OCI-LY7 (cell line): Measurements from ENCODE around the gene STK35. TPM values are rescaled to one million over a fixed set of nuclear protein-coding genes. Genes with fewer than 3 reads are reported as not detected.

Experiments
- BruUV-seq: library from RNA; stranded (reverse); fragments of 400-500 nt; replicated peaks from 2 replicates; lab custom pipeline; 2021; lab: Mats Ljungman, UMichigan
- CTCF ChIA-PET: fragments of 300-600 bp; sonication (Branson Sonifier 250); formaldehyde crosslinking; loops from one replicate; lab custom pipeline; 2022; ENCODE audit warnings: antibody characterized with exemption; ENCODE audit not compliant: unreplicated experiment; lab: Charles Lee
- POLR2A ChIA-PET: fragments of 300-600 bp; sonication (Branson Sonifier 250); formaldehyde crosslinking; loops from one replicate; lab custom pipeline; 2022; ENCODE audit warnings: antibody characterized with exemption; lab: Charles Lee
- DNase-seq: peaks from one replicate; pipeline ENCODE4 v3.0.0-alpha.2; 2015; ENCODE audit warnings: low spot score
- H2AFZ ChIP-seq: fragments of 200-600 bp; sonication (generic), shearing (Covaris generic); 2 replicates; pipeline ENCODE4 v1.6.1; 2014; ENCODE audit warnings: mild to moderate bottlenecking, antibody characterized with exemption, low read length, moderate library complexity
- H3K27ac ChIP-seq: fragments of 200-600 bp; sonication (generic); 2 replicates; pipeline ENCODE4 v1.5.1; 2014; ENCODE audit warnings: mixed run types, low read depth, mild to moderate bottlenecking, moderate library complexity, low read length, inconsistent platforms; ENCODE audit not compliant: poor library complexity, severe bottlenecking
- H3K36me3 ChIP-seq: fragments of 200-600 bp; sonication (generic); 2 replicates; pipeline ENCODE4 v1.6.1; 2014; ENCODE audit warnings: mild to moderate bottlenecking, antibody characterized with exemption, low read length, moderate library complexity, mixed read lengths; ENCODE audit not compliant: insufficient read depth
- H3K4me1 ChIP-seq: fragments of 200-600 bp; sonication (generic); 2 replicates; pipeline ENCODE4 v1.5.1; 2014; ENCODE audit warnings: mild to moderate bottlenecking, low read length; ENCODE audit not compliant: insufficient read depth, poor library complexity, severe bottlenecking
- H3K4me2 ChIP-seq: fragments of 200-600 bp; sonication (generic); 2 replicates; pipeline ENCODE4 v1.6.1; 2014; ENCODE audit warnings: mild to moderate bottlenecking, low read length
- H3K4me3 ChIP-seq: fragments of 200-600 bp; sonication (generic); 2 replicates; pipeline ENCODE4 v1.5.1; 2014; ENCODE audit warnings: mild to moderate bottlenecking, low read depth, low read length; ENCODE audit not compliant: poor library complexity, severe bottlenecking
- H3K79me2 ChIP-seq: fragments of 200-600 bp; sonication (generic); 2 replicates; pipeline ENCODE4 v1.6.1; 2016; ENCODE audit warnings: low read depth, mild to moderate bottlenecking, low read length, moderate library complexity, mixed read lengths; ENCODE audit not compliant: insufficient read depth
- H3K9me2 ChIP-seq: fragments of 200-600 bp; sonication (generic); 2 replicates; pipeline ENCODE4 v1.6.1; 2016; ENCODE audit warnings: mild to moderate bottlenecking, low read length, mixed read lengths; ENCODE audit not compliant: insufficient read depth
- H3K9me3 ChIP-seq: fragments of 200-600 bp; sonication (generic); 2 replicates; pipeline ENCODE4 v1.6.1; 2014; ENCODE audit warnings: mild to moderate bottlenecking, mixed run types, low read length, mixed read lengths
- H4K20me1 ChIP-seq: fragments of 200-600 bp; sonication (generic); 2 replicates; pipeline ENCODE4 v1.6.1; 2014; ENCODE audit warnings: mild to moderate bottlenecking, antibody characterized with exemption, low read length, moderate library complexity, mixed read lengths; ENCODE audit not compliant: insufficient read depth
- CTCF ChIP-seq: fragments of 200-600 bp; sonication (generic); conservative IDR thresholded peaks from 2 replicates; pipeline ENCODE4 v1.5.1; 2014; ENCODE audit warnings: mild to moderate bottlenecking, antibody characterized with exemption, low read length, moderate library complexity, mixed read lengths
- EZH2phosphoT487 ChIP-seq: fragments of 200-600 bp; sonication (generic); IDR thresholded peaks from 2 replicates; pipeline ENCODE4 v1.6.1; 2018; ENCODE audit warnings: low read depth, borderline replicate concordance, mild to moderate bottlenecking, mixed run types, antibody characterized with exemption, low read length, moderate library complexity, mixed read lengths
- intact Hi-C: fragments of 100-400 bp; cut with micrococcal nuclease; formaldehyde crosslinking; loops from one replicate; pipeline ENCODE4 v1.10.0; 2022; ENCODE audit not compliant: unreplicated experiment
- total RNA-seq, 2 experiments: library from RNA; depleted of rRNA in 1 of 2; stranded (reverse); fragments of >200 nt in 1 of 2; shearing (Covaris generic) in 1 of 2; gene quantifications; 2 replicates each; pipeline ENCODE4 v1.2.3, GENCODE V29; 2014 to 2022

Gene STK35
- total RNA-seq, 2 experiments from 2014 or later, result 21.4 to 22.3 TPM

DNA sequence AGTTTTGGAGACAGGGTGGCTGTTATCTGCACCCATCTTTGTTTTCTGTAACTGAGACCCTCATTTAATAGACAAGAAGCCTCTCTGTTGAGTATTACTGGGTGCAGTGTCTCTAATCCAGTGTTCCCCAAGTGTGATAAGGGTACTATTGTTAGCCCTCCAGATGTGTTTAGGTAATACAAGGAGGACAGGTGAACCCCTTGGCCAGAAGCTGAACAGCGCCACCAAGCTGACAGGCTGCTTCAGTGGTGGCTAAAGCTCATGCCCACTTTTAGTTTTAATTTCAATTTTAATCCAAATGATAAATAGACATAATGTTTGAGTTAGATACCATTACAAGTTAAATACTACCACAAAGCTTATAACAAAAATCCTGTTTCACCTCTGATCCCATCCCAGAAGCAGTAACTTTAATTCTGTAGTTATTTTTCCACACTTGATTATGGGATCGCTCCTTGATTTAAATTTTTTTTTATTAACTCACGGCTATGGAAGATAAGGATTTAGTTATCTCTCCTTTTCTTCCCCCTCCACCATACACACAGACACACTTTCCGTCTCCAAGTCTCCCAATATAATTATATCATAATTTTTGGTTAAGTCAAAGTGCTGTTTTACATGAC lies 8.4 kb upstream of the STK35 start:
- POLR2A ChIA-PET, result interaction anchor here (1.0 to 1.3 kb wide), 2 partner anchors 10 to 32 kb away, joined by 5 to 6 read pairs; no protein-coding TSS in a partner anchor
- Histone ChIP-seq H3K79me2 (no peaks in the 10 kb centered on the region), H3K4me1 (peaks cover 5% of the 10 kb centered on the region), H3K4me2 (0 out of 2 replicates have a peak overlapping the region, but pooled peaks have one; percentile 9), H3K9me2 (no peaks in the 10 kb centered on the region), H3K27ac (no peak overlapping the region), H3K36me3 (no peaks in the 10 kb centered on the region), H3K9me3 (no peaks in the 10 kb centered on the region), H4K20me1 (no peaks in the 10 kb centered on the region), H3K4me3 (no peak overlapping the region), H2AFZ (peak overlapping the region; percentile 2; the same call in 1 of the 2 replicates)
- TF ChIP-seq EZH2phosphoT487 (no peak), CTCF (peak; percentile 89)
- CTCF ChIA-PET, result interaction anchor here (0.6 to 1.1 kb wide), 2 partner anchors 44 to 87 kb away, joined by 3 read pairs; no protein-coding TSS in a partner anchor
- intact Hi-C loops, result loop anchor here (1.0 to 5.0 kb wide), 3 partner anchors 86 to 291 kb away; no protein-coding TSS in a partner anchor
- BruUV-seq, result no TSS peak
- DNase-seq, result peak; percentile 58

DNA sequence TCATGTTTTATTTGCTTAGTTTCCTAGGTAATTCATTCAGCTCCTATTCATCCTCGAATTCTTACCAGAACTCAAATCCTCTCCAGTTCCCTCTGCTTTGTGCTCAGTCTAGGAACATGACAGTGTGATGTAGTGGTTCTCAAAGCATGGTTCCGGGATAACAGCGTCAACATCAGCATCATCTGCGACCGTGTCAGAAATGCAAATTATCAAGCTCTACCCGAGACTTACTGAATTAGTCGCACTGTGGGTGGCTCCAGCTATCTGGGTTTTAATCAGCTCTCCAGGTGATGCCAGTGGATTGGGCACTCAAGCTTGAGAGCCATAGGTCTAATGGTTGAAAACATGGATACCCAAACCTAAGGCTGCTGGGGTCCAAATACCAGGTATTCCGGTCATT lies 7.7 kb upstream of the STK35 start:
- BruUV-seq, result no TSS peak
- H3K4me2 ChIP-seq, result no peak overlapping the region
- H2AFZ ChIP-seq, result peak overlapping the region; percentile 2; the same call in 1 of the 2 replicates
- ChIA-PET CTCF (interaction anchor here (0.6 to 1.1 kb wide), 2 partner anchors 43 to 88 kb away, joined by 3 read pairs; no protein-coding TSS in a partner anchor), POLR2A (interaction anchor here (1.0 to 1.3 kb wide), 2 partner anchors 9 to 31 kb away, joined by 5 to 6 read pairs; no protein-coding TSS in a partner anchor)
- H3K79me2 ChIP-seq, result no peaks in the 10 kb centered on the region
- no peaks in the 10 kb centered on the region for H3K9me3 ChIP-seq
- TF ChIP-seq EZH2phosphoT487, result no peak
- TF ChIP-seq CTCF, result no peak
- H4K20me1 ChIP-seq, result no peaks in the 10 kb centered on the region
- no peak overlapping the region for H3K27ac ChIP-seq
- no peaks in the 10 kb centered on the region for H3K36me3 ChIP-seq
- no peak for DNase-seq
- H3K4me1 ChIP-seq, result peaks cover 5% of the 10 kb centered on the region
- H3K4me3 ChIP-seq, result no peak overlapping the region
- H3K9me2 ChIP-seq, result no peaks in the 10 kb centered on the region
- intact Hi-C loops, result loop anchor here (1.0 to 5.0 kb wide), 3 partner anchors 87 to 292 kb away; no protein-coding TSS in a partner anchor
